Limb (tissue), 2 donors: ENCODE measurements around the gene RAB15.

Experiments
- DNase-seq, 2 donors: peaks; one replicate each; pipeline ENCODE4 v3.0.0-alpha.2; 2016; ENCODE audit errors: extremely low spot score in 2 of 2

Gene RAB15

GRCh38 chr14:64955297-64955696 lies 16.8 kb downstream of the RAB15 start:
- DNase-seq = no peak

- DNase-seq = no peak
Measured at GRCh38 chr14:64954491-64955240, 17.5 kb downstream of the RAB15 start.

- DNase-seq = no peak
Measured at GRCh38 chr14:64953661-64954060, 18.5 kb downstream of the RAB15 start.

- no peak for DNase-seq
Measured at GRCh38 chr14:64953310-64953654, 18.9 kb downstream of the RAB15 start.

- no peak for DNase-seq
Measured at GRCh38 chr14:64952598-64953309, 19.4 kb downstream of the RAB15 start.

GRCh38 chr14:64951724-64952123 lies 20.4 kb downstream of the RAB15 start:
- DNase-seq = no peak

GRCh38 chr14:64951291-64951690 lies 20.8 kb downstream of the RAB15 start:
- DNase-seq = no peak

GRCh38 chr14:64950889-64951288 lies 21.2 kb downstream of the RAB15 start:
- peak in 1 of 2 donors; percentile 18 for DNase-seq

- DNase-seq = no peak
Measured at GRCh38 chr14:64948612-64949210, 23.4 kb downstream of the RAB15 start.

- peak in 1 of 2 donors; percentile 28 for DNase-seq
Measured at GRCh38 chr14:64947710-64948611, 24.2 kb downstream of the RAB15 start.

- no peak for DNase-seq
Measured at GRCh38 chr14:64946310-64947045, 25.7 kb downstream of the RAB15 start.

- DNase-seq = peak in 1 of 2 donors; percentile 14
Measured at GRCh38 chr14:64945431-64946178, 26.5 kb downstream of the RAB15 start.

GRCh38 chr14:64944861-64945260 lies 27.3 kb downstream of the RAB15 start:
- DNase-seq = no peak

GRCh38 chr14:64944041-64944440 lies 28.1 kb downstream of the RAB15 start:
- no peak for DNase-seq

GRCh38 chr14:64943556-64943955 lies 28.6 kb downstream of the RAB15 start:
- DNase-seq = no peak

GRCh38 chr14:64942531-64943111 lies 29.5 kb downstream of the RAB15 start, which contains the start of gene GPX2:
Gene GPX2 (minus strand): TSS chr14:64942745. CDS start chr14:64942726, 19 bp downstream.
- DNase-seq = no peak

GRCh38 chr14:64940336-64940910 lies 31.7 kb downstream of the RAB15 start:
- no peak for DNase-seq

- DNase-seq = no peak
Measured at GRCh38 chr14:64939817-64940190, 32.3 kb downstream of the RAB15 start.
